IPS DF 6.9 (cell line): ENCODE data around the gene TTPAL.

Experiments
- DNase-seq: peaks from one replicate; pipeline ENCODE4 v3.0.0-alpha.2; 2013; ENCODE audit warnings: low read depth, low spot score
- H3K27ac ChIP-seq: one replicate; pipeline ENCODE4 v1.5.1; 2013; ENCODE audit warnings: low read length, control low read depth
- H3K27me3 ChIP-seq: 2 replicates; pipeline ENCODE4 v1.6.1; 2013; ENCODE audit warnings: mild to moderate bottlenecking, low read length; ENCODE audit not compliant: control insufficient read depth, insufficient read depth
- H3K36me3 ChIP-seq: 2 replicates; pipeline ENCODE4 v1.6.1; 2013; ENCODE audit warnings: low read length; ENCODE audit not compliant: control insufficient read depth, insufficient read depth
- H3K4me1 ChIP-seq: 2 replicates; pipeline ENCODE4 v1.6.1; 2013; ENCODE audit warnings: low read length; ENCODE audit not compliant: control insufficient read depth, insufficient read depth
- H3K4me3 ChIP-seq: 2 replicates; pipeline ENCODE4 v1.5.1; 2013; ENCODE audit warnings: mild to moderate bottlenecking, low read length
- H3K9me3 ChIP-seq: 2 replicates; pipeline ENCODE4 v1.6.1; 2013; ENCODE audit warnings: low read length, inconsistent platforms; ENCODE audit not compliant: control insufficient read depth, insufficient read depth
- WGBS: extraction: QIAGEN DNeasy Blood & Tissue Kit; methylation state at CpG from one replicate; pipeline ENCODE4 v1.1.7; 2013; ENCODE audit warnings: mixed read lengths, missing lambda C conversion rate; ENCODE audit not compliant: insufficient read length, insufficient coverage; 5-methylcytosine and 5-hydroxymethylcytosine counted together

Gene TTPAL

DNA sequence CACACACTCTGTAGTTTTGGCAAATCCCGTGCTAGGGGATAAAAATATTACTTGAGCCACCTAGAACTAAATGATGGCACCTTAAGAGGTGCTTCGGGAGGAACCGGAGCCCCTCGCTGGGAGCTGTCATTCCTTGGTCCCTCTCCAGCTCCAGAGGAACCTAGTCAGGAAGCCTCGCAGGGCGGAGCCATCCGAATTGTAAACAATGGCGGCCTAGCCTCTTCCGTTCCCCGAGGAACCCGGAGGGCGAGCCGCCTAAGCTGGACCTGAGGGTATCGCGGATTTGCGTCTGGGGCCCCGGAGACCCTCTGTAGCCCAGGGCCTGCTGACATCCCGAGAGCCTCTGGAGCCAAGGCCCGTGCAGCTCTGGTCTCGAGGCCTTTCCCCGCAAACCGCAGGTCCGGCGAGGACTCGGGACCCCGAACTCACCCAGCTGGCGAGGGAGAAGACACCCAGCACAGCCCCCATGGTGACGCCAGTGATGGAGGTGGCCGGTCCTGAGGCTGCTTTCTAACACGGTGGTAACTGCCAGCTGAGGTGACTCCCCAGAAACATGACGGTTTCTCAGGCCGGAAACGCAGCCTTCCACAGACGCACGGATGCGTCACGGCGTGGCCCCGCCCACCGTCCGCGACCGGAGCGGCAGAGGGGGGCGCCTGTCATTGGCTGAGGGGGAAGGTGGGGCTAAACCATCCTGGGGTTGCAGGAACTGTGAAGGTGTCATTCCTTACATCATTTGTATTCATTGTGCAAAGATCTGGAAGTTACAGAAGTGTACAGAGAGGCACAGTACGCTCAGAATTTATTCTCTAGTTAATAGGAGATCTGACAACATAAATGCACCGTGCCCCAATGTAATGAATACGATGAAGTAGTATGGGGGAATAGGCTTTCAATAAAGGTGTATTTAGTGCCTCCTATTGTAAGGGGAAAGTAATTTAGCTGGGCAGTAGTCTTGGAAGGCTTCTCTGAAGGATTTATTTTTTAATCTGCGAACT is 46.1 kb downstream of the TTPAL start, which contains the start of gene SERINC3:
SERINC3 (minus strand) TSS at position 587 of the 998 bp plus-strand sequence; CDS start at position 468, 119 bp downstream.
- peaks cover 3% of the 10 kb centered on the region for H3K4me1 ChIP-seq
- peak within 1 kb of the TSS; percentile 68 for H3K4me3 ChIP-seq
- no peaks in the 10 kb centered on the region for H3K36me3 ChIP-seq
- no peaks in the 10 kb centered on the region for H3K9me3 ChIP-seq
- H3K27ac ChIP-seq = no peak within 1 kb of the TSS
- peak; percentile 66 for DNase-seq
- WGBS = no CpG with 5 or more reads among the region's 49 CpGs
- H3K27me3 ChIP-seq = no peaks in the 10 kb centered on the region

DNA sequence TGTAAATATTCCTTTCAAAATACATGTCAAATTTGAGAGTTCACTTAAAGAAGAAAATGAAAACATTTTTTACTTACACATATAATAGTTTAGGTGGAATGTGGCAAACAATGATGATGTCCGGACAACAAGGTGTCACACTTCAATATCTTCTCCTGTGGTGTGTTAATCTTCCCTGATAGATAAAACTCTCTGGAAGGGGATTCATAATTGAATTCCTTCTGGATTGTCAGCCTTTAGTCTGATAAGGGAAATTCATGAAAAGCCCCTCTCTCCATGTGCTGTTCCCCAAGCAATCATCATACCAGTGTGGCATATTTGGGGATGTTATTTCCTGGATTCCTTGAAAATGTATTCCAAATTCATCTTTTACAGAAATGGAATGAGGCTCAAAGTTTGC is 47.2 kb downstream of the TTPAL start:
- Histone ChIP-seq H3K9me3 (no peaks in the 10 kb centered on the region), H3K27me3 (no peaks in the 10 kb centered on the region), H3K4me1 (peaks cover 3% of the 10 kb centered on the region), H3K27ac (no peak overlapping the region), H3K36me3 (no peaks in the 10 kb centered on the region), H3K4me3 (no peak overlapping the region)
- no peak for DNase-seq
- WGBS = no CpG with 5 or more reads among the region's 1 CpG

GRCh38 chr20:44523746-44524145 is 48.1 kb downstream of the TTPAL start:
- Histone ChIP-seq H3K27ac (no peak overlapping the region), H3K9me3 (no peaks in the 10 kb centered on the region), H3K36me3 (no peaks in the 10 kb centered on the region), H3K4me3 (no peak overlapping the region), H3K27me3 (no peaks in the 10 kb centered on the region), H3K4me1 (peaks cover 3% of the 10 kb centered on the region)
- no CpG with 5 or more reads among the region's 4 CpGs for WGBS
- DNase-seq = no peak

GRCh38 chr20:44526129-44526528 is 50.5 kb downstream of the TTPAL start:
- Histone ChIP-seq H3K9me3 (no peaks in the 10 kb centered on the region), H3K4me3 (no peak overlapping the region), H3K4me1 (peaks cover 3% of the 10 kb centered on the region), H3K36me3 (no peaks in the 10 kb centered on the region), H3K27ac (no peak overlapping the region), H3K27me3 (no peaks in the 10 kb centered on the region)
- no peak for DNase-seq
- no CpG with 5 or more reads among the region's 6 CpGs for WGBS

GRCh38 chr20:44527716-44528199 is 52.1 kb downstream of the TTPAL start:
- no peak overlapping the region for H3K27ac ChIP-seq
- H3K4me1 ChIP-seq = peaks cover 3% of the 10 kb centered on the region
- no peaks in the 10 kb centered on the region for H3K27me3 ChIP-seq
- no peaks in the 10 kb centered on the region for H3K36me3 ChIP-seq
- DNase-seq = no peak
- no peaks in the 10 kb centered on the region for H3K9me3 ChIP-seq
- no CpG with 5 or more reads among the region's 4 CpGs for WGBS
- H3K4me3 ChIP-seq = no peak overlapping the region

GRCh38 chr20:44528309-44528708 is 52.6 kb downstream of the TTPAL start:
- WGBS = no CpG with 5 or more reads among the region's 6 CpGs
- DNase-seq = no peak
- Histone ChIP-seq H3K27me3 (no peaks in the 10 kb centered on the region), H3K36me3 (no peaks in the 10 kb centered on the region), H3K27ac (no peak overlapping the region), H3K4me1 (peaks cover 3% of the 10 kb centered on the region), H3K4me3 (no peak overlapping the region), H3K9me3 (no peaks in the 10 kb centered on the region)

DNA sequence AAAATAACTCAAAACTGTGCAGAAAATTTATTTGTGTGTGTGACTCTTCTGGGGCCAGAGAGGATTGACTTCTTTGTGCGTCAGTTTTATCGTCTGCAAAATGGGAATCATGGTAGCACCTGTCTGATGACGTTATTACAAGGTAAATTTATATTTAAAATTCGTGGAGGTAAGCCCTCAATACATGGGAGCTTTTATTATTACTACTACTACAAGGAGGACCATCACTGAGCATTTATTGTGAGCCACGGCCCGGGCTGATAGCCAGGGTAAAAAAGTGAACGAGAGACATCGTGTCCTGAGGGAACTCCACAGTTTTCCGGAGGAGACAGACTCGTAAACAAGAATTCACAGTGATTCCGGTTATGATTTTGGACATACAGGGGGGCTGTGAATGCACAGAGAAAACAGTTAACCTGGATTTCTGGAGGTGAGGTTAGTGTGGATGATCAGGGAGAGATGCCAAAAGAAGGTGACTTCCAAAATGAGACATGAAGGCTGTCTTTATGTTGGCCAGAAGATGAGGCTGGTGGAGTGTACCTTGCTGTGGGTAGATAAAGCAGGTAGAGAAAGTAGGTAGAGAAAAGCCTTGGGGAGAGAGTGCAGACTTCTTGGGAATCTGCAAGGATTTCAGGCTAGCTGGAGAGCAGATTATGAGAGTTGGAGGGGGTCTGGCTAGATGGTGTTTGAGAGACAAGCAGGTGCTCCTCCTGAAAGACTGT is 56.7 kb downstream of the TTPAL start:
- H3K27me3 ChIP-seq = no peaks in the 10 kb centered on the region
- no peaks in the 10 kb centered on the region for H3K4me1 ChIP-seq
- no peaks in the 10 kb centered on the region for H3K36me3 ChIP-seq
- H3K27ac ChIP-seq = no peak overlapping the region
- DNase-seq = no peak
- peak overlapping the region; percentile 77; the same call in 1 of the 2 replicates for H3K4me3 ChIP-seq
- WGBS = no CpG with 5 or more reads among the region's 11 CpGs
- no peaks in the 10 kb centered on the region for H3K9me3 ChIP-seq

DNA sequence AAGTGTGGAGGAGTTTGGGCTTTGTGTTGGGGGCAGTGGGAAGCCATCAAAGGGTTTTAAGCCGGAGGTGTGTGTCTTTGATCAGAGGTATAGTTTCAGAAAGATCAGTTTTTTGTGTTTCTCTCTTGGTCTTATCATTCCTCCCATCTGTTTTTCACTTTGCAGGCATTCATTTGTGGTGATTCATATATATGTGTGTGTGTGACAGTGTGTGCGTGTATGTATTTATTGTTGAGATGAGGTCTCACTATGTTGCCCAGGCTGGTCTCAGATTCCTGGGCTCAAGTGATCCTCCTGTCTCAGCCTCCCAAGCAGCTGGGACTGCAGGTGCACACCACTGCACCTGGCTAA is 57.3 kb downstream of the TTPAL start:
- DNase-seq = no peak
- H3K4me1 ChIP-seq = no peaks in the 10 kb centered on the region

DNA sequence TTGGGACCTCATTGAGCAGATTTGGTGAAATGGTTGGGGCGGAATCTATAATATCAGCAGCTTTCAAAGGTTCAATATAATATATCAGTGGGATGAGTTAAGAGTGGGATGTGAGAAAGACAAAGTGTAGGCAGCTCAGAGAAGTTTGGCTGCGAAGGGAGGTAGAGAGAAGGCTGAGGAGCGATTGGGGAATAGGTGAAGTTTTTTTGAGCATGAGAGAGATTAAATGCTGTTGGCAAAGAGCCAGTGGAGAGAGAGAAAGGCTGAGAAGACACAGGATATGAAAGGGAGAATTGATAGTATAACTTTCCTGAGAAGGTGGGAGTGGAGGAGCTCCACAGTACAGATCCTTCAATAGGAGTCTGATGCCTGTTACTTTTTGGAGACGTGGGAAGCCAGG is 58.3 kb downstream of the TTPAL start:
- Histone ChIP-seq H3K27me3 (no peaks in the 10 kb centered on the region), H3K4me3 (no peak overlapping the region), H3K9me3 (no peaks in the 10 kb centered on the region), H3K36me3 (no peaks in the 10 kb centered on the region), H3K4me1 (no peaks in the 10 kb centered on the region), H3K27ac (no peak overlapping the region)
- no peak for DNase-seq
- 100% methylated on average over 2 of the region's 4 CpGs for WGBS

More for the DNA sequence above, 57.3 kb downstream of the TTPAL start:
- no CpG with 5 or more reads among the region's 2 CpGs for WGBS
- Histone ChIP-seq H3K9me3 (no peaks in the 10 kb centered on the region), H3K27ac (no peak overlapping the region), H3K4me3 (no peak overlapping the region), H3K27me3 (no peaks in the 10 kb centered on the region), H3K36me3 (no peaks in the 10 kb centered on the region)

DNA sequence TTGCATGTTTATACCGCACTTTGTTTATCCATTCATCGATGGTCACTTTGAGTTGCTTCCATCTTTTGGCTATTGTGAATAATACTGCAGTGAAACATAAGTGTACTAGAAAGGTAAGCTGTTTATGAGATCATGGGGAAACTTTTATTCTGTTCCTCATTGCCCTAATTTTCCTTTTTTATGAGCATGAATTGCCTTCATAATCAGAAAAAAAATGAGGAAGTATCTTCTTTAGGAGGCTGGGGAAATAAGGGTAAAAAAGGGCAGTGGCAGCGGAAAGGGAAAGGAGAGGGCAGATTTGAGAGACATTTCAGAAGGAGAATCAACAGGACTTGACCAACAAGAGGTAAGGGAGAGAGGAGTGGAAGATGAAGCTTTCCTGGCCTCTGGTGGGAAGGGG is 60.5 kb downstream of the TTPAL start:
- Histone ChIP-seq H3K27me3 (no peaks in the 10 kb centered on the region), H3K9me3 (no peaks in the 10 kb centered on the region), H3K27ac (no peak overlapping the region), H3K4me3 (no peak overlapping the region), H3K4me1 (no peaks in the 10 kb centered on the region), H3K36me3 (no peaks in the 10 kb centered on the region)
- DNase-seq = no peak
- no CpG with 5 or more reads among the region's 3 CpGs for WGBS
